Stimulated activated CD4-positive, alpha-beta T cell treated with anti-CD3 and anti-CD28 coated beads, Interleukin-4, amount 100 ng/mL, for 48 hours (primary cell): Measurements from ENCODE around the gene VPS13D.

Experiments
- DNase-seq, 2 donors: peaks; one replicate each; pipeline ENCODE4 v3.0.0-alpha.2; 2020; ENCODE audit warnings: low read depth in 2 of 2

VPS13D gene

GRCh38 chr1:12553963-12554362, 324.1 kb downstream of the VPS13D start:
- no peak for DNase-seq

- DNase-seq = no peak
Observed at GRCh38 chr1:12554521-12555305, 324.9 kb downstream of the VPS13D start.

- no peak for DNase-seq
Observed at GRCh38 chr1:12555411-12556367, 325.9 kb downstream of the VPS13D start.

- DNase-seq = no peak
Observed at GRCh38 chr1:12556368-12556930, 326.6 kb downstream of the VPS13D start.

- no peak for DNase-seq
Observed at GRCh38 chr1:12556957-12557935, 327.4 kb downstream of the VPS13D start.

GRCh38 chr1:12561121-12561520, 331.3 kb downstream of the VPS13D start:
- no peak for DNase-seq
